Measurements from ENCODE around the gene ITLN2. TPM values are rescaled to one million over a fixed set of nuclear protein-coding genes. Genes with fewer than 3 reads are reported as not detected.

ITLN2 gene
- total and polyA plus RNA-seq, 9 of the 15 experiments (the other 6 are each of a cell fraction or from before 2014, with no cell fraction given) = not detected

GRCh38 chr1:160961419-160961818 lies 6.8 kb upstream of the ITLN2 start (continued):
- TF ChIP-seq PKNOX1 (IDR thresholded peaks at IDR 0.05) = no peak
- no peak for TF ChIP-seq BRCA1 (IDR thresholded peaks at IDR 0.05)
- TF ChIP-seq BRCA1 (CRISPR knock-in tag; IDR thresholded peaks at IDR 0.05) = no peak

- DNase-seq (ENCODE audit: extremely low read depth in 1 of 4, low spot score in 3 of 4) (no peak), ATAC-seq (no peak), FAIRE-seq (no peak)
- H3K27me3 ChIP-seq (ENCODE audit: control insufficient read depth in 2 of 2, insufficient read depth in 2 of 2, low read length in 2 of 2) = peaks cover 12 to 31% of the 10 kb centered on the region in 2 experiments; a peak in 3 of 5 replicates
- POLR2A ChIA-PET = interaction anchor here (1.1 kb wide), 1 partner anchor 15 kb away, joined by 3 read pairs; no protein-coding TSS in a partner anchor
- intact Hi-C loops (cut with micrococcal nuclease) (no loop called here), in situ Hi-C loops (cut with MboI) (no loop called here)
- no peak overlapping the region for H3K9ac ChIP-seq (ENCODE audit: insufficient read depth in 1 of 2, low read depth in 2 of 2, low read length in 2 of 2)
- BruUV-seq (replicated peaks) = no TSS peak
- H2AFZ ChIP-seq (ENCODE audit: low read depth, low read length) = no peak overlapping the region
- H3K4me3 ChIP-seq = no peak overlapping the region
- no peaks in the 10 kb centered on the region for H3K9me1 ChIP-seq (ENCODE audit: control insufficient read depth, insufficient read depth, low read length)
- 0% methylated on average over 4 of the region's 4 CpGs for WGBS (ENCODE audit: insufficient coverage, low coverage, missing lambda C conversion rate)
- H3K79me2 ChIP-seq (ENCODE audit: control insufficient read depth, insufficient read depth, low read length) = no peaks in the 10 kb centered on the region
- H4K20me1 ChIP-seq (replicated peaks; ENCODE audit: control insufficient read depth, insufficient read depth, low read length) = no peaks in the 10 kb centered on the region; the same call in 1 of the 2 replicates
- H3K9me3 ChIP-seq (replicated peaks; ENCODE audit: control insufficient read depth, insufficient read depth, low read depth, low read length) = no peaks in the 10 kb centered on the region
- H3K36me3 ChIP-seq (ENCODE audit: control insufficient read depth, insufficient read depth, low read length) = no peaks in the 10 kb centered on the region
- CTCF ChIA-PET (ENCODE audit: low intra/inter-chr PET ratio) = no interaction called here
- H3K4me2 ChIP-seq (ENCODE audit: insufficient read depth, low read length) = no peak overlapping the region
- H3K4me1 ChIP-seq (replicated peaks in 1 of 2; ENCODE audit: control insufficient read depth in 2 of 2, insufficient read depth in 2 of 2, low read length in 2 of 2) = no peaks in the 10 kb centered on the region
- H3K27ac ChIP-seq (ENCODE audit: extremely low read depth, low read depth, low read length) = no peak overlapping the region
- no peak for TF ChIP-seq PTBP1 (IDR thresholded peaks at IDR 0.05; ENCODE audit: low read depth, low read length)
- no peak for TF ChIP-seq ZNF57 (CRISPR knock-in tag; IDR thresholded peaks at IDR 0.05)
- no peak for TF ChIP-seq RBM14 (IDR thresholded peaks at IDR 0.05; ENCODE audit: borderline replicate concordance, insufficient read depth, low read depth, low read length)
- TF ChIP-seq RAD51 (IDR thresholded peaks at IDR 0.05; ENCODE audit: borderline replicate concordance, low read depth) = no peak
- no peak for TF ChIP-seq HMBOX1 (IDR thresholded peaks at IDR 0.05)
- TF ChIP-seq RBM39 (optimal IDR thresholded peaks at IDR 0.05; ENCODE audit: low read depth, low read length) = no peak
- no peak for TF ChIP-seq ZNF639 (CRISPR knock-in tag; conservative IDR thresholded peaks at IDR 0.05 in 1 of 2, IDR thresholded peaks at IDR 0.05 in 1 of 2)
- TF ChIP-seq GABPB1 (CRISPR knock-in tag; IDR thresholded peaks at IDR 0.05) = no peak
- no peak for TF ChIP-seq SMARCB1 (IDR thresholded peaks at IDR 0.05; ENCODE audit: insufficient read length, low read depth)
- TF ChIP-seq SIX5 (IDR thresholded peaks at IDR 0.05; ENCODE audit: borderline replicate concordance in 1 of 2, insufficient read depth in 1 of 2, low read depth in 1 of 2, low read length in 2 of 2) = no peak
- TF ChIP-seq KAT8 (IDR thresholded peaks at IDR 0.05; ENCODE audit: low read depth) = no peak
- TF ChIP-seq TAF15 (IDR thresholded peaks at IDR 0.05; ENCODE audit: low read depth, low read length) = no peak
- TF ChIP-seq FUS (optimal IDR thresholded peaks at IDR 0.05; ENCODE audit: low read depth, low read length) = no peak
- no peak for TF ChIP-seq ZKSCAN8 (CRISPR knock-in tag; IDR thresholded peaks at IDR 0.05)
- no peak for TF ChIP-seq ELF1 (tag; IDR thresholded peaks at IDR 0.05)
- TF ChIP-seq FIP1L1 (IDR thresholded peaks at IDR 0.05; ENCODE audit: low read depth, low read length, poor library complexity, severe bottlenecking) = no peak
- TF ChIP-seq ZSCAN29 (IDR thresholded peaks at IDR 0.05) = no peak
Observed at GRCh38 chr1:160956966-160957365, 2.4 kb upstream of the ITLN2 start.
